T-helper 17 cell (primary cell): ENCODE results near the gene STK17A. TPM values are rescaled to one million over a fixed set of nuclear protein-coding genes. Genes with fewer than 3 reads are reported as not detected.
"Not testable (repeated sequence)": the region's sequence is repeated elsewhere in the genome, so short reads cannot be mapped to it uniquely, and the experiment has no call there.

ENCODE experiments used
- ATAC-seq: fragments of 150-1000 bp; cut with Tn5 transposase; 2 replicates; pipeline ENCODE4 v1.10.0; 2021; ENCODE audit warnings: mild to moderate bottlenecking, moderate library complexity
- DNase-seq, 3 donors: peaks; one replicate each; pipeline versions ENCODE4 v3.0.0 to v3.0.0-alpha.2; 2020 to 2021
- H3K9me3 ChIP-seq: one replicate; pipeline ENCODE4 v1.7.0; 2013; ENCODE audit warnings: low read length, mild to moderate bottlenecking; ENCODE audit not compliant: control insufficient read depth, poor library complexity, severe bottlenecking
- H3K27ac Mint-ChIP-seq: one replicate; pipeline ENCODE4 v1.8.0; 2022; ENCODE audit warnings: mild to moderate bottlenecking, moderate library complexity, mixed read lengths
- H3K27me3 Mint-ChIP-seq: one replicate; pipeline ENCODE4 v1.8.0; 2022; ENCODE audit warnings: mixed read lengths
- H3K36me3 Mint-ChIP-seq: one replicate; pipeline ENCODE4 v1.8.0; 2022; ENCODE audit warnings: low read depth, mixed read lengths
- H3K4me1 Mint-ChIP-seq: one replicate; pipeline ENCODE4 v1.8.0; 2022; ENCODE audit warnings: mild to moderate bottlenecking, mixed read lengths
- H3K4me3 Mint-ChIP-seq: one replicate; pipeline ENCODE4 v1.8.0; 2022; ENCODE audit warnings: mild to moderate bottlenecking, moderate library complexity, mixed read lengths
- total RNA-seq, 4 donors: library from RNA in 2 of 4; stranded (reverse) in 2 of 4; gene quantifications; one replicate each; pipeline ENCODE4 v1.2.3 and lab custom pipeline; 2022 to 2026

The STK17A gene
- total RNA-seq, 2 donors from 2014 or later = 107 to 124 TPM

DNA sequence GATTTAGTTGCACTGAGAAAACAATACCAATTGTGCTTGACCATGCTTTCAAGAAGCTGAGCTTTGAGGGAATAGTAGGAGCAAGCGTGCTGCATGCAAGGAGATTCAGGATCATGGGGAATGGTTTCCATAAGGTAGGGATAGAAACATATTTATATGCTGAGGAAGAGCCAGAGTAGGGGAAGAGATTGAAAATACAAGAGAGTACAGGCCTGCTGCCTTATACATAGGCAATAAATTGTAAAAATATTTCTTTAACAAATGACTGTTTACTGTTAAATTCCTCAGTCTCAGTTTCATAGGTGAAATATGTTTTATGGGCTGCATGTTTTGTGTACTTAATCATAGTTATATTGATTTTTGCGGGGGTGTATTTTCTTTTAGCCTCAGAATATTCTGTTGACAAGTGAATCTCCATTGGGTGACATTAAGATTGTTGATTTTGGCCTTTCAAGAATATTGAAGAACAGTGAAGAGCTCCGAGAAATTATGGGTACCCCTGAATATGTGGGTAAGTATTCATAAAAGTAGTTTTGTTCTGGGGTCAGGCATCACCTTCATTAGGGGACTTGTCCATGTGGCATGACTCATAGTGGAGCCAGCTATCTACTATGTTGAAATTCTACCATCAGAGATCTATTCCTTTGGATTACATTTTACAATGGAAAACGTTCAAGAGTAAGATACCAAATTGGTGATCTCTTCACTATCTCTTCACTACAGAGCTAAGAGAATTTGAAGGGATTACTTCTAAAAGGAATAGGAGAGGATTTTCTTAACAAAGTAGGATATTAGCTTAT is 36.5 kb downstream of the STK17A start:
- ATAC-seq (no peak), DNase-seq (no peak)
- H3K9me3 ChIP-seq = no peaks in the 10 kb centered on the region
- H3K4me3 Mint-ChIP-seq = no peak overlapping the region
- peaks cover 12% of the 10 kb centered on the region for H3K36me3 Mint-ChIP-seq
- H3K27ac Mint-ChIP-seq = no peak overlapping the region
- H3K4me1 Mint-ChIP-seq = peaks cover 43% of the 10 kb centered on the region
- no peaks in the 10 kb centered on the region for H3K27me3 Mint-ChIP-seq

DNA sequence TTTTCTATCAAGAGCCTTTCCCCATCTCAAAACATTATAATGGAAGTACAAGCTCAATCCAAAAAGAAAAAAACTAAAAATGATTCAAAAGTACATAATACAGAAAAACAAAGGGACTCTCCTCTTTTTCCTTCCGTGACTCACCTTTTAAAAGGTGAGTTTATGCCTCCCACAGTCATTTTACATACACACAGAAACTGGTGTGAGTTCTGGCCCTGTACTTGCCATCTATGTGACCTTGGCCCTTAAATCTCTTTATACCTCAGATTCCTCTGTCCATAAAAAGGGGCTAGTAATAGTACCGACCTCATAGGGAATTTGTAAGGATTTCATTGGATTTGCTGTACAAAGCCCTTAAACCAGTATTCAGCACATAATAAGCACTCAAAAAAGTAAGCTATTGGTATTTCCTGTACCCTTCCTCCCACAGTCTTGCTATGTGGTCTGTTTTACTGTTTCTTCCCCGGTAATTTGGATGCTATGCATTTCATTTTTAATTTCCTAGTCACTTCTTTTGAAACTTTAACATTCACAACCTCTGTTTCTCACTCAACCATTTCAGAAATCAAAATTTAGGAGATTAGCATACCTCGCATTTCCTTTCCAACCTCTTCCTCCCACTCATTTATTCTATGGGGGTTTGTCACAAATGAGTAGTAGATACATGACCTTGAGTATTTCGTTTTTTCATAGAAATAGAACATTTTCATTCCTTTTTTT is 39.0 kb downstream of the STK17A start:
- Mint-ChIP-seq H3K27ac (no peak overlapping the region), H3K36me3 (peaks cover 14% of the 10 kb centered on the region), H3K4me3 (peak overlapping the region; percentile 67), H3K4me1 (peaks cover 46% of the 10 kb centered on the region), H3K27me3 (no peaks in the 10 kb centered on the region)
- DNase-seq (no peak), ATAC-seq (peak; percentile 26)
- H3K9me3 ChIP-seq = no peaks in the 10 kb centered on the region

DNA sequence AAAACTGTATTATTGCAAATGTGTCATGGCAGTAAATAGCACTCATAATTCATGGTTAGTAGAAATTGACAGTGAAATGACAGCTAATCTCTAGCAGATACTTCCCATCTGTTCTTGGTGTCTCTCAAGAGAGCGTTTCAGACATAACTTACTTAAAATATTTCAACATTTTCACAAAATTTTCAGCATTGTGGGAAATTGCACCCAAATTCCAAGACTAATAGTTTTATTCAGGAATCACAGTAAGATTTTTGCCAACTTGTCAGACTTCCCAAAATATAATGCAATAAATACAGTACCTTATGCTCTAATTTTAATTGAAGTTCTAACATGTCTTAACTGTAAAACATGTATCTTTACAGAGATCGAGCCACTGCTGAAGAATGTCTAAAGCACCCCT is 41.2 kb downstream of the STK17A start:
- no peak for DNase-seq
- no peaks in the 10 kb centered on the region for H3K9me3 ChIP-seq
- no peaks in the 10 kb centered on the region for H3K27me3 Mint-ChIP-seq
- peaks cover 16% of the 10 kb centered on the region for H3K36me3 Mint-ChIP-seq
- no peak overlapping the region for H3K4me3 Mint-ChIP-seq
- H3K27ac Mint-ChIP-seq = no peak overlapping the region
- no peak for ATAC-seq
- peaks cover 60% of the 10 kb centered on the region for H3K4me1 Mint-ChIP-seq

DNA sequence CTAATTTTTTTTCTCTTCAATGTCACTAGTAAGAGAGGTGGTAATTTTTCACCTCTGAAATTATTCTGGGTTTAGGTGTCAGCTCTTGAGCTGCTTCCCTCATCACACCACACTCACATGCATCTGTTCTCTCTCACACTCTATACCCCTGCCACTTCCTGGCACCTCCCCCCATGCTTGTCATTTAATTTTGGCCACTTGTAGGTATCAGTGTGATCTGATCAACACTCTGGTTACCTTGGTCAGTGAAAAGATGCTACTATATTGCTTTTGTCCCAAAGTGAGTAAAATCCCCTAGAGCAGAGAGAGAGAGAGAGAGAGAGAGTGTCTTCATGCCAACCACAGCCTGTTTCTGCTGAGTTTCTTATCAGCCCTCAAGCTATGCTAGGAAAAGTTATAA is 42.5 kb downstream of the STK17A start:
- Mint-ChIP-seq H3K27ac (no peak overlapping the region), H3K4me1 (peaks cover 64% of the 10 kb centered on the region), H3K36me3 (peaks cover 17% of the 10 kb centered on the region), H3K4me3 (peak overlapping the region; percentile 80), H3K27me3 (no peaks in the 10 kb centered on the region)
- ATAC-seq = peak; percentile 71
- H3K9me3 ChIP-seq = no peaks in the 10 kb centered on the region
- no peak for DNase-seq

DNA sequence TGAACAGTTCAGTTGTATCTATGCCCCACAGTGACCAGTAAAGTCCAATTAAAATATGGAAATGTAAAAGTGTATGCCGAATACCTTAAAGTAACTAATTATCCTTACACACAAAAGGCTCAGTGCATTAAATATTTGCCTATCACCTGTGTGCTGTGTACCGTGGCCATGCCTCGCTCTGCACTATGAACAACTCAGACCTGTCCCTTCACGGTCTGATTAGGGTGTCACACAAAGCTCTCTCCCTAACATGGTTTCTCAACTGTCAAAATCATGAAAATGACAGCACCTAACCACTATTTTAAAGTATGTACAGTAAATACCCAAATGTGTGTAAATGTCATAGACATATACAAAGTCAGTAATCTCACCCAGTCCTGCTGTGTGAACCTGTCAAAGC is 43.1 kb downstream of the STK17A start:
- no peak overlapping the region for H3K27ac Mint-ChIP-seq
- no peaks in the 10 kb centered on the region for H3K9me3 ChIP-seq
- H3K27me3 Mint-ChIP-seq = no peaks in the 10 kb centered on the region

DNA sequence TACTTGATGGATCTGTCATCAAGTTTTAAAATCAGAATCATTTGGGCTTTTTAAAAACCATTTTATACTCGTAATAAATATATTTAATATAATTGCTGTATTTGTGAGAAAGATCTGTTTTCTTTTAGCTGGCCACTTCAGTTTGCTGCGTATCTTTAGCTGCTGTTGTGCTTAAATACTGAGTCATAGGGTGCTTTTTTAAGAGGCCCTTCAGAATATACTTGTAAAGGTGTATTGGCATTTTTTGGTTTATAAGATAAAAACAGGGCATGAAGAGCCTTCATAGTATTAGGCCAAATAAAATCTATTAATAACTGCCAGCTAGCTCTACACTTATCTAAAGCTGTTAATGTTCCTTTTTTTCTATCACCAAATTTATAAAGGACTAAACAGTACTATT is 43.8 kb downstream of the STK17A start:
- Mint-ChIP-seq H3K4me3 (no peak overlapping the region), H3K4me1 (peaks cover 64% of the 10 kb centered on the region), H3K27me3 (no peaks in the 10 kb centered on the region), H3K36me3 (peaks cover 16% of the 10 kb centered on the region), H3K27ac (no peak overlapping the region)
- ATAC-seq (no peak), DNase-seq (no peak)
- H3K9me3 ChIP-seq = no peaks in the 10 kb centered on the region

More for the DNA sequence above, 43.1 kb downstream of the STK17A start:
- no peak for ATAC-seq
- DNase-seq = no peak
- H3K4me3 Mint-ChIP-seq = peak overlapping the region; percentile 80
- H3K4me1 Mint-ChIP-seq = peaks cover 66% of the 10 kb centered on the region
- H3K36me3 Mint-ChIP-seq = peaks cover 13% of the 10 kb centered on the region

DNA sequence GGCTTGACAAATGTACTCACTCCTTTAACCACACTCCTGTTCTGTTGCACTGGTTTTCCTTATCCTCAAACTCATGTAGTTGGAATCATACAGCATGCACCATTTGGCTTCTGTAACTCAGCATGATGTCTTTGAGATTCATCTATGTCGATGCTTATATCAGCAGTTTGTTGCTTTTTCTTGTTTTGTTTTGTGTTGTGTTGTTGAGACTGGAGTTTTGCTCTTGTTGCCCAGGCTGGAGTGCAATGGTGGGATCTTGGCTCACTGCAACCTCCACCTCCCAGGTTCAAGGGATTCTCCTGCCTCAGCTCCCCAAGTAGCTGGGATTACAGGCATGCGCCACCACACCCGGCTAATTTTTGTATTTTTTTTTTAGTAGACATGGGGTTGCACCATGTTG is 44.9 kb downstream of the STK17A start:
- peaks cover 19% of the 10 kb centered on the region for H3K36me3 Mint-ChIP-seq

DNA sequence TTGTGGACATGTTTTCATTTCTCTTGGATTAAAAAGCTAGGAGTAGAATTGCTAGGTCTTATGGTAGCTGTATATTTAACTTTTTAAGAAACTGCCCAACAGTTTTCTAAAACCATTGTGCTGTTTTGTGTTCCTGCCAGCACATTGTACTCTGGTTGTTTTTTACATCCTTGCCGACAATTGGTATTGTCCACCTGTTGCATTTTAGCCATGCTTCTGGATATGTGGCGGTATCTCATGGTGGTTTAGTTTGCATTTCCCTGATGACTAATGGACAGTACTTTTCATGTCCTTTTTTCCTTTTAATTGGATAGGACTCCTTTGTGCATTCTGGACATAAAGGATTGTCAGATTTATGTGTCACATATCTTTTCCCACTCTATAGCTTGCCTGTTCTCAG is 45.5 kb downstream of the STK17A start:
- H3K27me3 Mint-ChIP-seq = no peaks in the 10 kb centered on the region
- DNase-seq = no peak
- H3K9me3 ChIP-seq = no peaks in the 10 kb centered on the region
- ATAC-seq = no peak
- H3K36me3 Mint-ChIP-seq = peaks cover 16% of the 10 kb centered on the region
- H3K4me1 Mint-ChIP-seq = peaks cover 58% of the 10 kb centered on the region
- H3K4me3 Mint-ChIP-seq = peak overlapping the region; percentile 36
- H3K27ac Mint-ChIP-seq = no peak overlapping the region

More for the DNA sequence above, 44.9 kb downstream of the STK17A start:
- DNase-seq, H3K27me3 Mint-ChIP-seq, H3K27ac Mint-ChIP-seq, H3K9me3 ChIP-seq, ATAC-seq: not testable (repeated sequence)
- Mint-ChIP-seq H3K4me3 (peak overlapping the region; percentile 42), H3K4me1 (peaks cover 60% of the 10 kb centered on the region)

DNA sequence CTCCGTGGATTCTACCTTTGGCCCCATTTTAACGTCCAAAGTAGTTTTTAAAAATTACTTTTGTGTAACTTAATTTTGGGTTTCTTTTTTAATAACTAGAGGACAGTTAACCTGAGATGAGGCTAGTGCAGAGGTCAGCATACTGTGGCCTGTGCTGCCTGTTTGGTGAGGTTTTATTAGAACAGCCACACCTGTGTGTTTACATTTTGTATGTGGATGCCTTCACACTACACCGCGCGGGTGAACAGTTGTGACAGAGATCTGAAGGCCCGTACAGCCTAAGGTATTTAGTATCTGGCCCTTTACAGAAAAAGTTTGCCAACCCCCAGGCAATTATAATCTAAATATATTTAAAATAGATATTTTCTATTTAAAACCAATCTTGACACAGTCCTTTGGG is 46.9 kb downstream of the STK17A start:
- Mint-ChIP-seq H3K27me3 (no peaks in the 10 kb centered on the region), H3K27ac (no peak overlapping the region), H3K36me3 (peaks cover 16% of the 10 kb centered on the region), H3K4me3 (no peak overlapping the region), H3K4me1 (peaks cover 56% of the 10 kb centered on the region)
- DNase-seq (no peak), ATAC-seq (no peak)
- no peaks in the 10 kb centered on the region for H3K9me3 ChIP-seq

DNA sequence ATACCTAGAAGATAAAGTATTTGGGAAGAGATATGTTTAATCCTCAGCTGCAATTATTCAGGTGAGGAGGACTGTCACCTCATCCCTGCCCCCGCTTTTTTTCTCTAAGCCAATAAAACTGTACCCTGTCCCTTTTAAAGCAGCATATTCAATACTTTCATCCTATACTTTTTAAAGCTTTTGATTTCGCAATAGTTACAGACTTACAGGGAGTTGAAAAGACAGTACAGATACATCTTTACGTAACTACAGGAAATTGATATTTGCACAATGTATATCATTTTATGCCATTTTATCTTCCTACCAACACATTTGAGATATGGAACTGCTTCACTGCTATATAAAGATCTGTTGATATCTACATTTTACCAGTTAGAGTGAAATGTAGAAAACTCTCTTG is 47.6 kb downstream of the STK17A start:
- H3K36me3 Mint-ChIP-seq = peaks cover 13% of the 10 kb centered on the region
- peak overlapping the region; percentile 41 for H3K4me3 Mint-ChIP-seq
- no peaks in the 10 kb centered on the region for H3K9me3 ChIP-seq
- ATAC-seq (no peak), DNase-seq (no peak)
- H3K27me3 Mint-ChIP-seq = no peaks in the 10 kb centered on the region
- peak overlapping the region; percentile 94 for H3K27ac Mint-ChIP-seq
- H3K4me1 Mint-ChIP-seq = peaks cover 53% of the 10 kb centered on the region

DNA sequence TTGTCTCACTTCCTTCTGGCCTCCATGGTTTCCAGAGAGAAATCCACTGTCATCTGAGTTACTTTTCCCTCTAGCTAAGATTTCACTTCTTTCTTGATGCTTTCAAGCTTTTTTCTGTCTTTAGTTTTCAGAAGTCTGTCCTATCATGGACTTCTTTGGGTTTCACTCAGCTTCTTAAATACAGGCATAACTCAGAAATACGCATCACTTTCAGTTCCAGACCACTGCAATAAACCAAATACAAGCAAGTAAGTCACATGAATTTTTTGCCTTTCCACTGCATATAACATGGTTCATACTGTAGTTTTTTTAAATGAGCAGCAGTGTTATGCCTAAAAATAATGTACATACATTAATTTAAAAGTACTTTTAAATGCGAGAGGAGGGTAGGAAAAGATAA is 48.7 kb downstream of the STK17A start:
- H3K9me3 ChIP-seq = no peaks in the 10 kb centered on the region
- DNase-seq = no peak
- peaks cover 45% of the 10 kb centered on the region for H3K4me1 Mint-ChIP-seq
- no peaks in the 10 kb centered on the region for H3K27me3 Mint-ChIP-seq
- peaks cover 9% of the 10 kb centered on the region for H3K36me3 Mint-ChIP-seq
- peak overlapping the region; percentile 66 for H3K4me3 Mint-ChIP-seq
- H3K27ac Mint-ChIP-seq = peak overlapping the region; percentile 94
- no peak for ATAC-seq

DNA sequence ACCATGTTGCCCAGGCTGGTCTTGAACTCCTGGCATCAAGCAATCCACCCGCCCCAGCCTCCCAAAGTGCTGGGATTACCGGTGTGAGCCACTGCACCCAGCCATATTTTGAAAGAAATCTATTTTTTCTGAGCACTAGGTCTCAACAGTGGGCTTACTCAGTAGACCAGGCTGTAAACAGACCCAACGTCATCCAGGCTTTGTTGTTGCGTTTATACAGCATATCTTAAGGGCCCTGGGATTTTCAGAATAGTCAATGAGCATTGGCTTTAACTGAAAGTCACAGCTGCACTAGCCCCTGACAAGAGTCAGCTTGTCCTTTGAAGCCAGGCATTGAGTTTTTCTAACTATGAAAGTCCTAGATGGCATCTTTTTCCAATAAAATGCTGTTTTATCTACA is 49.8 kb downstream of the STK17A start:
- ATAC-seq (no peak), DNase-seq (no peak)
- H3K4me1 Mint-ChIP-seq = peaks cover 51% of the 10 kb centered on the region
- peaks cover 14% of the 10 kb centered on the region for H3K36me3 Mint-ChIP-seq
- no peaks in the 10 kb centered on the region for H3K27me3 Mint-ChIP-seq
- H3K4me3 Mint-ChIP-seq = peak overlapping the region; percentile 66
- no peaks in the 10 kb centered on the region for H3K9me3 ChIP-seq
- peak overlapping the region; percentile 94 for H3K27ac Mint-ChIP-seq

DNA sequence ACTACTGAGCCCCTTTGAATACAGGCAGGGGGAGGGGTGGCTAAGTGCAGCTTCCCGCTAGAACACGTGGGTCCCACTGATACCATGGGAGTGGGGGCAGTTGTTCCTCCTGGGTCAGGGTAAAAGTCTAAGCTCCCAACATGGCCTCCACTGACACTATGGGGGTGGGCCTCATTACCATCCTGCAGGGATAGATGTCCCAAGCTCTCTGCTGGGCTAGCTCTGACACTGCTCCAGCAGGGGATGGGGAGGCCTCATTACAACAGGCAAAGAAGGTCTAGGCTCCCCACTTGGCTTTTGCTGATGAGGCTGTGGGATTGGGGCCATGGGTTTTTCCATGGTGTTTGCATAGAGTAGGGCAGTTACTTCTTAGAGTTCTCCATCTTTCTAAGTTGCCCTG is 51.5 kb downstream of the STK17A start:
- H3K4me1 Mint-ChIP-seq = peaks cover 47% of the 10 kb centered on the region
- no peaks in the 10 kb centered on the region for H3K27me3 Mint-ChIP-seq
- H3K36me3 Mint-ChIP-seq = peaks cover 14% of the 10 kb centered on the region
- peak; percentile 5 for ATAC-seq
- H3K9me3 ChIP-seq = no peaks in the 10 kb centered on the region
- peak overlapping the region; percentile 94 for H3K27ac Mint-ChIP-seq
- no peak for DNase-seq
- no peak overlapping the region for H3K4me3 Mint-ChIP-seq
